GM18519 (cell line): Measurements from ENCODE around the gene MUTYH.
"Not testable (repeated sequence)": the region's sequence is repeated elsewhere in the genome, so short reads cannot be mapped to it uniquely, and the experiment has no call there.

Experiments
- ATAC-seq: cut with Tn5 transposase; IDR thresholded peaks from one replicate; pipeline ENCODE4 v1.9.1; 2021; ENCODE audit warnings: mild to moderate bottlenecking, moderate library complexity; ENCODE audit not compliant: unreplicated experiment, low FRiP score

The MUTYH gene

DNA sequence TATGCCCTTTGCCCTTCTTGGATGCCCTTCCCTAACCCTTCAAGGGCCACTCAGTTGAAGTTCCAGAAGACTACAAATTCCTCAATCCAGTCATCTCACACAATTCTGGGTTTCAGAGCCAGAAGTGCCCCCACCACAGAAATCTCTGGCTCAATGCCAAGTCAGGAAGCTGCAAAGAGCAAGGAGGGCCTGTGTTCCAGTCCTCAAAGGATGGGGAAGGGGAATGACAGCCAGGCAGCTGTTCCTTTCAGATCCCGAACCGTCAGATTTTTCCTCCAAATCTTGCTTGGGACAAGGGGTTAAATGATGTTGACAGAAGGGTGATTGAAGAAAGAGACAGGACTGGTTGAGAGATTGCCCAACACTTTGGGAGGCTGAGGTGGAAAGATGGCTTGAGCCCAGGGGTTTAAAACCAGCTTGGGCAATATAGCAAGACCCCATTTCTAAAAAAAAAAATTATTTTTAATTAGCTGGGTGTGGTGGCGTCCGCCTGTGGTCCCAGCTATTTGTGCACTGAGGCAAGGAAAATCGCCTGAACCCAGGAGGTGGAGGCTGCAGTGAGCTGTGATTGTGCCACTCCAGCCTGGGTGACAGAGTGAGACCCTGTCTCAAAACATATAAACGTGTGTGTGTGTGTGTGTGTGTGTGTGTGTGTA is 14.3 kb downstream of the MUTYH start:
- ATAC-seq = no peak

DNA sequence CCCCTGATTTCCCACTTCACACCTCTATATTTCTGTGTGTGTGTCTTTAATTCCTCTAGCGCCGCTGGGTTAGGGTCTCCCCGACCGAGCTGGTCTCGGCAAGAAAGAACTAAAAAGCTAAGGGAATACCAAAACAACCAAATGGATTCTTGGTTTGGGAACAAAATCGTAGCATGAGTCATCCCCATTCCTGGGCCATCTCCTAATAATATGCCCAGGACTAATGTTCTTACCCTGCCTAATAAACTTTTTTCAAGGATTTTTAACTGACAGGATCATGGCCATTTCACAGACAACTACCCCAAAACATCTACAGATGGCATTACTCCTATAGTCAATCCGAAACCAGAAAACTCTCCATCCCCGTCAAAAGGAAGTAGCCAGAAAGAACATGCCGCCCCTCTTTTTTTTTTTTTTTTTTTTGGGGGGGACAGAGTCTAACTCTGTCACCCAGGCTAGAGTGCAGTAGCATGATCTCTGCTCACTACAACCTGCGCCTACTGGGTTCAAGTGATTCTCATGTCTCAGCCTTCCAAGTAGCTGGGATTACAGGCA is 17.7 kb downstream of the MUTYH start:
- ATAC-seq = no peak

- ATAC-seq = no peak
Observed at GRCh38 chr1:45321444-45321843, 18.8 kb downstream of the MUTYH start.

GRCh38 chr1:45319761-45320160 is 20.5 kb downstream of the MUTYH start:
- ATAC-seq = no peak

DNA sequence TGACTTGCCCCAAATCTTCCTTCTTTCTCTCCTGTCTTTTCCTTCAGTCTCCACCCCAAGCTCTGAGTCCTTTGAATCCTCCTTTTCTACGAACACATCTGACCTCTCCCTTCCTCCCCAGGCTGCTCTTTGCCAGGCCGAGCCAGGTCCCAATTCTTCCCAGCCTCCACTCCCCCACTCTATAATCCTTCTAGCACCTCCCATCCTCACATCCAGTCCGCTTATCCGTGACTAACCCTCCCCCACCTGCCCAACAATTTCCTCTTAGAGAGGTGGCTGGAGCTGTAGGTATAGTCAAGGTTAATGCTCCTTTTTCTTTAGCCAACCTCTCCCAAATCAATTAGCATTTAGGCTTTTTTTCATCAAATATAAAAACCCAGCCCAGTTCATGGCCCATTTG is 23.1 kb downstream of the MUTYH start:
- no peak for ATAC-seq

DNA sequence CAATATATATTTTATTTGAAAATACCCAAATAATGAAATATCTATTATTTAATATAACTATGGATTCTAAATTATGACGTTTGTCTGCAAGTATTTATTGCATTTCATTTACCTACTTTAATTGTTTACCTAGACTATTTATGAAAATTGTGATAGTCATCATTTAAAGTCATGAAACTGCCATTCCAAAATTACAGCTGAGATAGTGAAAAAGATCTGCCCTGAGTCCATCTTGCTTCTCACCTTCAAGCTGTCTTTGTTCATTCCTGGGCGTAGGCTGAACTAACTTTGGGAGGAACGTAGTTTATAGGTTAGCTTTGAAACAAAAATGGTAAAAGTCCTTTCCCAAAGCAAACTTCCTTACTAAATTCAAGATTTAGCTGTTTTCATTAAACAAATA is 26.0 kb downstream of the MUTYH start:
- ATAC-seq = no peak

DNA sequence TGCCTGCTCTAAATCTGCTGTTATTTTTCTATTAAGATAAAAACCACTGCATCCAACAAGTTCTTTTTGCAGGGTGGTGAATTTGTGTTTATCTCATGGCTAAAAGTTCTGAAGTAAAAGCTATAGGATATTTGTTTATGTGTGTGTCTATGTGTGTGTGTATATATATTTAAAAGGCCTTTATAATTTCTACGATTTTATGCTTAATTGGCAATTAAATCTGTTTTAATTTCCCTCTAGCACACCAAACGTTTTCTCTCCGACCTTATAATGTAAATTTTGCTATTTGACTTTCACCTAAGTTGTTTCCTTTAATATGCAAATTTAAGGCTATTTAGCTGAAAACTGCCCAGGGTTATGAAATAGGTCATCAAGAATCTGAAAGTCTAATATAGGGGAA is 33.3 kb downstream of the MUTYH start:
- no peak for ATAC-seq

GRCh38 chr1:45306319-45306718 is 33.9 kb downstream of the MUTYH start:
- no peak for ATAC-seq

GRCh38 chr1:45305231-45305630 is 35.0 kb downstream of the MUTYH start:
- no peak for ATAC-seq

DNA sequence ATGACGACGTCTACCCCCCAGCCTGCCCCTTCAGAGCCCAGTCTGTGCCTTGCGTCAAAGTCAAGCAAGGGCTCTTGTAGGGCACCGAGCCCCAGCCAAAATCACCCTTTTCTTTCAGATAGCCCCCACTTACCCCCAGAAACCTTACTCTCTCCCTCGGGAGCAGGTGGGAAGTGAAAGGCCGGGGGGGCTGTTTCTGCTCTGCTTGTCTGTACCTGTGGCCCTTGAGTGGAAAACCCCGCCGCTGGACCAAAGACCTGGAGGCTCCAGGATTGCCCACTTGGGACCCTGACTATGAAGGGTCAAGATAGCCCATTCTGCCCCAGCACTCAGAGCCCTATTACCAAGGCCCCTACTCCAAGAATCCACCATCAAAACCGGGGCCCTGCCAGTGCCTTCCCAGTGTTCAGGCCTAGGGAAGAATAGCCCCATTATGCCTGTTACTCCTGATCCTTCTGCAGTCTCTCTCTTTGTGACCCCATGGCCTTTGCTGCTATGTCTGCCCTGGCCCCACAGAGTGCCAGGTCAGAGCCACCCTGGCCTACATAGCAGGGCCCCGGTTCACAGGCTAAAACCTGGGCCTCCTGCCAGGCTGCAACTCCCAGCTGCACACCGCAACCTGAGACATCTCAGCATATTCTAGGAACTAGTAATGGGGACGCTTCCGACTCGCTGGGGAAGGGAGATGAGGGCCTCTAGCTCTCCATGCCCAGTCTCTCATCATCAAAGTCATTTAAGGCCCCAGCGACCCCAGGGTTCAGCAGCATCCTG is 35.7 kb downstream of the MUTYH start:
- ATAC-seq = no peak

DNA sequence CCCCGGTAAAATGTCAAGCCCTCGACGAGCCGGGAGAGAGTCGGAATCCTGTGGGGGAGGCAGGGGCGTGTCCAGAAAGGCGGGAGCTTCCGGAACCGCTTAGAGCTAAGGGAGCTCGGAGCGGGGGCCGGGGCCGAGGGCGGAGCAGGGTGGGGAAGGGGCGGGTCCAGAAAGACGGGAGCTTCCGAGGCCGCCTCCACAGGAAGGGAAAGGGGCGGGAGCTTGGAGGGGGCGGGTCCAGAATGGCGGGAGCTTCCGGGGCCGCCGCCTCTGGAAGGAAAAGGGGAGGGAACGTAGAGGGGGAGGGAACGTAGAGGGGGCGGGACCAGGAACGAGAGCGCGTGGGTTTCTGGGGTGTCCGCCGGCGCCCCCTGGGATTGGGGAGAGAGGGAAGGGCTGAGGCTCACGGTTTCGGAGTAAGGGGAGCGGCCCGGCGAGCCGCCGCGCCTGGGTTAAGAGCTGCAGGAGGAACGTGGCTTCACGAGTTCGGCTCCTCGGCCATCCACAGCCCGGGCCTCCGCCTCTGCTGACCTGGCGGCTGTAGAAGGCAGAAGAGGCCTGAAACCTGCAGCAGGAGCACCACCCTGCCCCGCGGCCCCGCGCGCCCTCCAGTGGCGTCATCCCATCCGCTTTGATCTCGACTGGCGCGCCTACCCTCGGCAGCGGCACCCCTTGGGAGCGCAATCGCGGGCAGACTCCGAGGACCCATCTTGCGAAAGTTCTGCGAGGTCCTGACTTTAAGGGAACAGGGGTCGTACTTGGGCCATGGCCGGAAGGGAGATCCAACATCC is 36.5 kb downstream of the MUTYH start:
- peak; percentile 43 for ATAC-seq

DNA sequence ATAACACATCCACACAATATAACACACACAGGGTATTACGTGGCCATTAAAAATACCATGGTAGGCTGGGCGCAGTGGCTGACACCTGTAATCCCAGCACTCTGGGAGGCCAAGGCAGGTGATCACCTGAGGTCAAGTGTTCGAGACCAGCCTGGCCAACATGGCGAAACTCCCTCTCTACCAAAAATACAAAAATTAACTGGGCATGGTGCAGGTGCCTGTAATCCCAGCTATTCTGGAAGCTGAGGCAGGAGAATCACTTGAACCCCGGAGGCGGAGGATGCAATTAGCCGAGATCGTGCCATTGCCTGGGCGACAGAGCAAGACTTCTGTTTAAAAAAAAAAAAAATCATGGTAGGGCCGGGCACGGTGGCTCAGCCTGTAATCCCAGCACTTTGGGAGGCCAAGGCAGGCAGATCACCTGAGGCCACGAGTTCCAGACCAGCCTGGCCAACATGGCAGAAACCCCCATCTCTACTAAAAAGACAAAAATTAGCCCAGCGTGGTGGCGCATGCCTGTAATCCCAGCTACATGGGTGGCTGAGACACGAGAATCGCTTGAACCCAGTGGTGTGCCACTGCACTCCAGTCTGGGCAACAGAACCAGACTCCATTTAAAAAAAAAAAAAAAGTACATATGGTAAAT is 37.6 kb downstream of the MUTYH start:
- ATAC-seq = no peak

GRCh38 chr1:45300669-45300997 is 39.6 kb downstream of the MUTYH start:
- no peak for ATAC-seq

GRCh38 chr1:45299981-45300668 is 40.1 kb downstream of the MUTYH start:
- no peak for ATAC-seq

GRCh38 chr1:45299296-45299695 is 40.9 kb downstream of the MUTYH start:
- ATAC-seq = no peak

DNA sequence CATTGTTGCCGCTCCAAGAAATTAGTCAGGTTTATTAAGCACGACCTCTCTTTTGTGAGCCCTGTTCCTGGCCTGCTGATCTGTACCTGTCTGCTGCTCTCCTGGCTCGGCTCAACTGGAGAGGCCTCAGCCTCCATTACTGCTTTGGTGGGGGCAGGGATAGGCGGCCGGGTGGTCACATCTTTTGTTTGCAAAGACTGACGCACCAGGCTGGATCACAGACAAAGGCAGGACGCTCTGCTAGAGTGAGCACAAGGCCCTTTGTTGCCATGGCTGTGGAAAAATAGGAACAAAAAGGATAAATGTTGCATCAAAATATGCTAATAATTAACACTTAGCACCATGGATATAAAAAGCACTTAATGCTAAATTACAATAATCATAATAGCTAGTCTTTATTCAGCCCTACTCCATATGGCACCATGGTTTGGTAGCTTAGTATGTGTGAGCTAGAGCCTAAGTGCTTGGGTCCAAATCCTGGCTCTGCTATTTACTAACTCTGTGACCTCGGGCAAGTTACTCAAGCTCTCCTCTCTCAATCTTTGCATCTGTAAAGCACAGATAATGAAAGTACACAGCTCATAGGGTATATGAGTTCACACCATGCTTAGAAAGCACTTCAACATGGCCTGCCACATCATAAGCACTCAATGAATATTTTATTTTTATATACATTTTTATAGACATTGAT is 42.4 kb downstream of the MUTYH start:
- no peak for ATAC-seq

GRCh38 chr1:45291716-45292115 is 48.5 kb downstream of the MUTYH start:
- no peak for ATAC-seq

DNA sequence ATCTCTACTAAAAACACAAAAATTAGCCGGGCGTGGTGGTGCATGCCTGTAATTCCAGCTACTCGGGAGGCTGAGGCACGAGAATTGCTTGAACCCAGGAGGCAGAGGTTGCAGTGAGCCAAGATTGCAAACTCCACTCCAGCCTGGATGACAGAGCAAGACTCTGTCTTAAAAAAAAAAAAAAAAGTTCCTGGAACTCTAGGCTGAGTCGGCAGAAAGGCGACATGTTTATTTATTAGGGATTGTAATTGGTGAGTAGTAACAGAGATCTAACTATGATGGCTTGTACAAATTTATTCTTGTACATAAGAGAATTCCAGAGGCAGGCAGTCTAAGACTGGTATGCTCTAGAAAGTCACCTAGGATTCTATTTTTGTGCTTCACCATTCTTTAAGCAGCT is 49.2 kb downstream of the MUTYH start:
- ATAC-seq = not testable (repeated sequence)

DNA sequence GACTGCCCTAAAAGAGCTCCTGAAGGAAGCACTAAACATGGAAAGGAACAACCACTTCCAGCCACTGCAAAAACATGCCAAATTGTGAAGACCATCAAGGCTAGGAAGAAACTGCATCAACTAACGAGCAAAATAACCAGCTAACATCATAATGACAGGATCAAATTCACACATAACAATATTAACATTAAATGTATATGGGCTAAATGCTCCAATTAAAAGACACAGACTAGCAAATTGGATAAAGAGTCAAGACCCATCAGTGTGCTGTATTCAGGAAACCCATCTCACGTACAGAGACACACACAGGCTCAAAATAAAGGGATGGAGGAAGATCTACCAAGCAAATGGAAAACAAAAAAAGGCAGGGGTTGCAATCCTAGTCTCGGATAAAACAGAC is 53.7 kb downstream of the MUTYH start:
- not testable (repeated sequence) for ATAC-seq

DNA sequence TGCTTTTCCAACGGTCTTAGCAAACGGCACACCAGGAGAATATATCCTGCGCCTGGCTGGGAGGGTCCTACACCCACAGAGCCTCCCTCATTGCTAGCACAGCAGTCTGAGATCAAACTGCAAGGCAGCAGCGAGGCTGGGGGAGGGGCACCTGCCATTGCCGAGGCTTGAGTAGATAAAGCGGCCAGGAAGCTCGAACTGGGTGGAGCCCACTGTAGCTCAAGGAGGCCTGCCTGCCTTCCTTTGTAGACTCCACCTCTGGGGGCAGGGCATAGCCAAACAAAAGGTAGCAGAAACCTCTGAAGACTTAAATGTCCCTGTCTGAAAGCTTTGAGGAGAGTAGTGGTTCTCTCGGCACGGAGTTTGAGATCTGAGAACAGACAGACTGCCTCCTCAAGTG is 55.4 kb downstream of the MUTYH start:
- ATAC-seq = not testable (repeated sequence)
